SK-N-SH (cell line): ENCODE measurements around the gene ACER3. TPM values are rescaled to one million over a fixed set of nuclear protein-coding genes. Genes with fewer than 3 reads are reported as not detected.

ENCODE experiments used
- CTCF ChIA-PET: fragments of 300-600, 350-600 bp; formaldehyde crosslinking; extraction: SDS; loops from one replicate; lab custom pipeline; 2021; lab: Yijun Ruan, JAX
- POLR2A ChIA-PET: fragments of 350-600 bp; sonication (Branson Sonifier 250); formaldehyde crosslinking; extraction: SDS; loops from one replicate; lab custom pipeline; 2020; ENCODE audit warnings: antibody characterized with exemption, inconsistent platforms; lab: Yijun Ruan, JAX
- DNase-seq: peaks from one replicate; pipeline ENCODE4 v3.0.0; 2012
- H2AFZ ChIP-seq: fragments of 200-600 bp; sonication (generic); 2 replicates; pipeline ENCODE4 v1.8.1; 2016; ENCODE audit warnings: antibody characterized with exemption, mild to moderate bottlenecking, low read depth
- H3F3A ChIP-seq: fragments of 200-600 bp; sonication (generic); replicated peaks from 2 replicates; pipeline ENCODE3; 2016; ENCODE audit warnings: antibody characterized with exemption, mild to moderate bottlenecking; ENCODE audit not compliant: insufficient read depth
- H3K27ac ChIP-seq, 2 experiments: fragments of 200-500 bp in 1 of 2; fragments of 200-600 bp in 1 of 2; sonication (Bioruptor generic) in 1 of 2; sonication (generic), shearing (Covaris generic) in 1 of 2; 2 replicates each; pipeline versions ENCODE4 v1.5.1 to v1.6.1; 2014 to 2016; ENCODE audit warnings: low read depth in 2 of 2, inconsistent platforms in 1 of 2, low read length in 1 of 2, mild to moderate bottlenecking in 1 of 2, mixed read lengths in 1 of 2
- H3K27me3 ChIP-seq: fragments of 200-600 bp; sonication (generic), shearing (Covaris generic); 2 replicates; pipeline ENCODE4 v1.6.1; 2016; ENCODE audit warnings: mixed run types; ENCODE audit not compliant: insufficient read depth
- H3K36me3 ChIP-seq, 2 experiments: fragments of 200-500 bp in 1 of 2; fragments of 200-600 bp in 1 of 2; sonication (Bioruptor generic) in 1 of 2; sonication (generic) in 1 of 2; replicated peaks in 1 of 2; 2 replicates each; pipeline versions ENCODE3 to v1.5.1; 2014 to 2016; ENCODE audit warnings: low read length in 1 of 2, mild to moderate bottlenecking in 1 of 2; ENCODE audit not compliant: insufficient read depth in 2 of 2, control insufficient read depth in 1 of 2
- H3K4me1 ChIP-seq, 2 experiments: fragments of 200-500 bp in 1 of 2; fragments of 200-600 bp in 1 of 2; sonication (Bioruptor generic) in 1 of 2; sonication (generic), shearing (Covaris generic) in 1 of 2; 2 replicates each; pipeline versions ENCODE4 v1.5.1 to v1.6.1; 2014 to 2016; ENCODE audit warnings: low read depth in 1 of 2, low read length in 1 of 2, mixed run types in 1 of 2; ENCODE audit not compliant: insufficient read depth in 2 of 2, control insufficient read depth in 1 of 2
- H3K4me2 ChIP-seq: fragments of 200-600 bp; sonication (generic), shearing (Covaris generic); 2 replicates; pipeline ENCODE4 v1.6.1; 2017; ENCODE audit warnings: mixed run types
- H3K4me3 ChIP-seq, 2 experiments: fragments of 200-500 bp in 1 of 2; fragments of 200-600 bp in 1 of 2; sonication (Bioruptor generic) in 1 of 2; sonication (generic), shearing (Covaris generic) in 1 of 2; 2 replicates each; pipeline versions ENCODE4 v1.5.1 to v1.8.1; 2014 to 2016; ENCODE audit warnings: low read depth in 2 of 2, inconsistent platforms in 1 of 2, low read length in 1 of 2, mild to moderate bottlenecking in 1 of 2, mixed read lengths in 1 of 2, moderate library complexity in 1 of 2
- H3K79me2 ChIP-seq: fragments of 200-600 bp; sonication (generic); 2 replicates; pipeline ENCODE4 v1.8.1; 2017; ENCODE audit warnings: mild to moderate bottlenecking; ENCODE audit not compliant: insufficient read depth
- H3K9ac ChIP-seq: fragments of 200-600 bp; sonication (generic); 2 replicates; pipeline ENCODE4 v1.6.1; 2017; ENCODE audit warnings: mixed run types
- H3K9me2 ChIP-seq: fragments of 200-600 bp; sonication (generic); 2 replicates; pipeline ENCODE4 v1.6.1; 2017; ENCODE audit warnings: mixed run types
- H3K9me3 ChIP-seq: fragments of 200-600 bp; sonication (generic); 2 replicates; pipeline ENCODE4 v1.6.1; 2017; ENCODE audit warnings: mixed run types, mild to moderate bottlenecking, moderate library complexity
- H4K20me1 ChIP-seq: fragments of 200-600 bp; sonication (generic); 2 replicates; pipeline ENCODE4 v1.6.1; 2017; ENCODE audit warnings: mild to moderate bottlenecking, mixed run types; ENCODE audit not compliant: insufficient read depth
- ELF1 ChIP-seq: IDR thresholded peaks from 2 replicates; pipeline ENCODE4 v1.4.0; 2012
- EZH2phosphoT487 ChIP-seq: fragments of 200-600 bp; sonication (generic); IDR thresholded peaks from 2 replicates; pipeline ENCODE4 v1.6.1; 2017; ENCODE audit warnings: low read depth, mixed run types, mild to moderate bottlenecking, antibody characterized with exemption, moderate library complexity, borderline replicate concordance
- FOSL2 ChIP-seq: IDR thresholded peaks from 2 replicates; pipeline ENCODE4 v1.4.0; 2012; ENCODE audit warnings: low read depth, mild to moderate bottlenecking, moderate library complexity, borderline replicate concordance
- FOXM1 ChIP-seq: IDR thresholded peaks from 2 replicates; pipeline ENCODE4 v1.4.0; 2012; ENCODE audit warnings: low read depth, mild to moderate bottlenecking
- GABPA ChIP-seq: IDR thresholded peaks from 2 replicates; pipeline ENCODE4 v1.4.0; 2012; ENCODE audit warnings: low read depth, mild to moderate bottlenecking
- MAX ChIP-seq: IDR thresholded peaks from 2 replicates; pipeline ENCODE4 v1.4.0; 2012; ENCODE audit warnings: low read depth
- MEF2A ChIP-seq: IDR thresholded peaks from 2 replicates; pipeline ENCODE4 v1.4.0; 2012; ENCODE audit warnings: low read depth, borderline replicate concordance
- NFIC ChIP-seq: IDR thresholded peaks from 2 replicates; pipeline ENCODE4 v1.4.0; 2012; ENCODE audit warnings: borderline replicate concordance
- NRF1 ChIP-seq: IDR thresholded peaks from 2 replicates; pipeline ENCODE4 v1.6.1; 2012; ENCODE audit warnings: low read depth, mild to moderate bottlenecking, low read length
- PBX3 ChIP-seq: IDR thresholded peaks from 2 replicates; pipeline ENCODE4; 2012
- RFX5 ChIP-seq: IDR thresholded peaks from 2 replicates; pipeline ENCODE4 v1.6.1; 2012; ENCODE audit warnings: mild to moderate bottlenecking, improper control_type of control experiment, low read length
- RXRA ChIP-seq: IDR thresholded peaks from 2 replicates; pipeline ENCODE4 v1.4.0; 2012; ENCODE audit warnings: low read depth, mild to moderate bottlenecking, borderline replicate concordance
- SIN3A ChIP-seq: IDR thresholded peaks from 2 replicates; pipeline ENCODE4 v1.6.1; 2012; ENCODE audit warnings: low read depth, mild to moderate bottlenecking, low read length, moderate library complexity, borderline replicate concordance
- SMC3 ChIP-seq: IDR thresholded peaks from 2 replicates; pipeline ENCODE4 v1.6.1; 2012; ENCODE audit warnings: low read depth, low read length, improper control_type of control experiment
- TCF12 ChIP-seq: IDR thresholded peaks from 2 replicates; pipeline ENCODE4 v1.4.0; 2012
- TEAD4 ChIP-seq: IDR thresholded peaks from 2 replicates; pipeline ENCODE4 v1.4.0; 2012; ENCODE audit warnings: mild to moderate bottlenecking, borderline replicate concordance; ENCODE audit not compliant: insufficient read depth
- ZBTB33 ChIP-seq: IDR thresholded peaks from 2 replicates; pipeline ENCODE4 v1.4.0; 2012; ENCODE audit warnings: low read depth, borderline replicate concordance
- WGBS: methylation state at CpG from one replicate; pipeline ENCODE4 v1.1.6; 2017; ENCODE audit warnings: low lambda C conversion rate; 5-methylcytosine and 5-hydroxymethylcytosine counted together
- polyA plus RNA-seq, 3 experiments: library from polyadenylated mRNA; depleted of rRNA; stranded (reverse); fragments of >200 nt; gene quantifications; 2 replicates each; pipeline ENCODE4 v1.2.3, GENCODE V29; 2012
- TF ChIP-seq, protein P1 (sequence below): fragments of 150-350 bp; IDR thresholded peaks from 2 replicates; pipeline ENCODE4 v1.6.1; 2016; ENCODE audit warnings: mild to moderate bottlenecking, low read depth, low read length
- TF ChIP-seq, protein P2 (sequence below): IDR thresholded peaks from 2 replicates; pipeline ENCODE4 v1.6.1; 2012; ENCODE audit warnings: mild to moderate bottlenecking, low read depth, low read length, moderate library complexity

The ACER3 gene
- polyA plus RNA-seq, 1 of the 3 experiments (the other 2 are of a cell fraction) = 5.4 TPM

GRCh38 chr11:76880956-76881355 is 20.2 kb downstream of the ACER3 start (continued):
- TF ChIP-seq RFX5 = no peak
- TF ChIP-seq NFIC = no peak

DNA sequence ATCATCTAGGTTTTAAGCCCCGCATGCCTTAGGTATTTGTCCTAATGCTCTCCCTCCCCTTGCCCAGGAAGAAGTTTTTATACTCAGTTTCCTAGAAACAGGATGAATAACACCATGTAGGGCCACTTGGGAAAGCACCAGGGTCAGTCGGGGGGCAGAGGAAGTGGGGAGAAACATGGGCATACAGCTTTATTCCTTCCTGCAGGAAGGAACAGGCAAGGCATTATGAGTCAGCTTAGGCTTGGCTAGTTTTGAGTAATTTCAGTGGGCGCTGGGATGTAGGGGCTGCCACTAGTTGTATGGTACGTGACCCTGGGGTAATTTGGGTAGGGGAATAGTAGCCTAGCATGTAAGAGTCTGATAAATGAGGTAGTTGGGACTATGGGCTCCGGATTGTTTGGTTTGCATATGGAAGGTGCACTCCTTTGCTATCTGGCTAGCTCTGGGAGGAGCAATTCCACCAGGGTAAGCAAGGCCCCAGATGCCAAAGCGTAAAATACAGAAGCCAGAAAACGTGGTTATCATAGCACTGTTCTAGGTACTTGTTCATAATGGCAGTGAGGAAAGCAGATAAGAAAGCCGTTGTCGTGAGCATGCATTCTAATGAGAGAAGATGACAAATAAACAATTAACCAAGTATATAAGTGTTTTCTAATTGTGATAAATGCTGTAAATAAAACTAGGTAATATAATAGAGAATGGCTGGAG is 24.8 kb downstream of the ACER3 start:
- TF ChIP-seq NRF1 (no peak), FOSL2 (no peak), GABPA (no peak), FOXM1 (no peak), PBX3 (no peak), SMC3 (no peak), EZH2phosphoT487 (no peak), TCF12 (no peak), TEAD4 (no peak), SIN3A (no peak)
- TF ChIP-seq, protein P1, sequence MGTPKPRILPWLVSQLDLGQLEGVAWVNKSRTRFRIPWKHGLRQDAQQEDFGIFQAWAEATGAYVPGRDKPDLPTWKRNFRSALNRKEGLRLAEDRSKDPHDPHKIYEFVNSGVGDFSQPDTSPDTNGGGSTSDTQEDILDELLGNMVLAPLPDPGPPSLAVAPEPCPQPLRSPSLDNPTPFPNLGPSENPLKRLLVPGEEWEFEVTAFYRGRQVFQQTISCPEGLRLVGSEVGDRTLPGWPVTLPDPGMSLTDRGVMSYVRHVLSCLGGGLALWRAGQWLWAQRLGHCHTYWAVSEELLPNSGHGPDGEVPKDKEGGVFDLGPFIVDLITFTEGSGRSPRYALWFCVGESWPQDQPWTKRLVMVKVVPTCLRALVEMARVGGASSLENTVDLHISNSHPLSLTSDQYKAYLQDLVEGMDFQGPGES = no peak
- Histone ChIP-seq H2AFZ (no peak overlapping the region), H3K4me2 (no peak overlapping the region), H3F3A (no peaks in the 10 kb centered on the region), H3K9me2 (no peaks in the 10 kb centered on the region), H3K9ac (no peak overlapping the region), H3K79me2 (no peaks in the 10 kb centered on the region; the same call in 1 of the 2 replicates), H3K4me3 (no peak overlapping the region), H3K27me3 (no peaks in the 10 kb centered on the region), H3K9me3 (no peaks in the 10 kb centered on the region), H3K4me1 (peaks cover 0 to 4% of the 10 kb centered on the region in 2 experiments; a peak in 1 of 4 replicates), H4K20me1 (no peaks in the 10 kb centered on the region), H3K36me3 (no peaks in the 10 kb centered on the region), H3K27ac (no peak overlapping the region)
- DNase-seq = no peak
- WGBS = 92% methylated on average over 9 of the region's 9 CpGs
- POLR2A ChIA-PET = no interaction called here
- CTCF ChIA-PET = interaction anchor here (10.3 kb wide), 1 partner anchor 33 kb away, joined by 67 read pairs; no protein-coding TSS in a partner anchor

DNA sequence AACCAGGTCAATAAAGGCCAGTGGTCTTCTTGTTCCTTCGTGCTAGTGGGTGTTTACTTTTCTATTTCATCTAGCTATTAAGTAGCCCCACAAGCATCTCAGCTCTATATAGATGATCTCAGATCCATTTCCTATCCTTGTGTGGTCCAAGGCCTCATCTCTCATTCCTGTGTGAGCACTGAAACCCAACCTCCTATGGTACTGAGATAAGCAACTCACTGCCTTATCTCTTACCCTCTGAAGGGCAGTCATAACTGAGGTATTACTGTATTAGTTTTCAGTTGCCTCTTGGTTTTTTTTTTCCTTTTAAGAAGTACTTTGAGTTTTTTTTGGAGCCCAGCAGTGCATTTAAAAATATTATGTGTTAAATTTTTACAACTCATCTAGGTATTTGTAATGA is 28.3 kb downstream of the ACER3 start:
- Histone ChIP-seq H3K9ac (no peak overlapping the region), H3K4me2 (no peak overlapping the region), H4K20me1 (no peaks in the 10 kb centered on the region), H3K4me1 (peaks cover 2 to 4% of the 10 kb centered on the region in 2 experiments; a peak in 1 of 4 replicates), H3K9me2 (no peaks in the 10 kb centered on the region), H3K27me3 (no peaks in the 10 kb centered on the region), H3K27ac (no peak overlapping the region), H2AFZ (no peak overlapping the region), H3K4me3 (no peak overlapping the region), H3K79me2 (no peaks in the 10 kb centered on the region), H3K9me3 (no peaks in the 10 kb centered on the region), H3K36me3 (no peaks in the 10 kb centered on the region), H3F3A (no peaks in the 10 kb centered on the region)
- ChIA-PET POLR2A (no interaction called here), CTCF (interaction anchor here (1.1 to 10.3 kb wide), 2 partner anchors 30 to 82 kb away, joined by 3 to 67 read pairs; no protein-coding TSS in a partner anchor)
- 84% methylated on average over 1 of the region's 1 CpG for WGBS
- no peak for DNase-seq
- TF ChIP-seq RXRA (no peak), MAX (no peak), FOSL2 (no peak), ZBTB33 (no peak), ELF1 (no peak), MEF2A (no peak)
- TF ChIP-seq, protein P2, sequence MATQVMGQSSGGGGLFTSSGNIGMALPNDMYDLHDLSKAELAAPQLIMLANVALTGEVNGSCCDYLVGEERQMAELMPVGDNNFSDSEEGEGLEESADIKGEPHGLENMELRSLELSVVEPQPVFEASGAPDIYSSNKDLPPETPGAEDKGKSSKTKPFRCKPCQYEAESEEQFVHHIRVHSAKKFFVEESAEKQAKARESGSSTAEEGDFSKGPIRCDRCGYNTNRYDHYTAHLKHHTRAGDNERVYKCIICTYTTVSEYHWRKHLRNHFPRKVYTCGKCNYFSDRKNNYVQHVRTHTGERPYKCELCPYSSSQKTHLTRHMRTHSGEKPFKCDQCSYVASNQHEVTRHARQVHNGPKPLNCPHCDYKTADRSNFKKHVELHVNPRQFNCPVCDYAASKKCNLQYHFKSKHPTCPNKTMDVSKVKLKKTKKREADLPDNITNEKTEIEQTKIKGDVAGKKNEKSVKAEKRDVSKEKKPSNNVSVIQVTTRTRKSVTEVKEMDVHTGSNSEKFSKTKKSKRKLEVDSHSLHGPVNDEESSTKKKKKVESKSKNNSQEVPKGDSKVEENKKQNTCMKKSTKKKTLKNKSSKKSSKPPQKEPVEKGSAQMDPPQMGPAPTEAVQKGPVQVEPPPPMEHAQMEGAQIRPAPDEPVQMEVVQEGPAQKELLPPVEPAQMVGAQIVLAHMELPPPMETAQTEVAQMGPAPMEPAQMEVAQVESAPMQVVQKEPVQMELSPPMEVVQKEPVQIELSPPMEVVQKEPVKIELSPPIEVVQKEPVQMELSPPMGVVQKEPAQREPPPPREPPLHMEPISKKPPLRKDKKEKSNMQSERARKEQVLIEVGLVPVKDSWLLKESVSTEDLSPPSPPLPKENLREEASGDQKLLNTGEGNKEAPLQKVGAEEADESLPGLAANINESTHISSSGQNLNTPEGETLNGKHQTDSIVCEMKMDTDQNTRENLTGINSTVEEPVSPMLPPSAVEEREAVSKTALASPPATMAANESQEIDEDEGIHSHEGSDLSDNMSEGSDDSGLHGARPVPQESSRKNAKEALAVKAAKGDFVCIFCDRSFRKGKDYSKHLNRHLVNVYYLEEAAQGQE = no peak
